CD4-positive, alpha-beta T cell treated with Interleukin-17A for 1 hour (primary cell): ENCODE measurements around the gene GJC1.

ENCODE experiments used
- DNase-seq: peaks from one replicate; pipeline ENCODE4 v3.0.0-alpha.2; 2020

Gene GJC1

DNA sequence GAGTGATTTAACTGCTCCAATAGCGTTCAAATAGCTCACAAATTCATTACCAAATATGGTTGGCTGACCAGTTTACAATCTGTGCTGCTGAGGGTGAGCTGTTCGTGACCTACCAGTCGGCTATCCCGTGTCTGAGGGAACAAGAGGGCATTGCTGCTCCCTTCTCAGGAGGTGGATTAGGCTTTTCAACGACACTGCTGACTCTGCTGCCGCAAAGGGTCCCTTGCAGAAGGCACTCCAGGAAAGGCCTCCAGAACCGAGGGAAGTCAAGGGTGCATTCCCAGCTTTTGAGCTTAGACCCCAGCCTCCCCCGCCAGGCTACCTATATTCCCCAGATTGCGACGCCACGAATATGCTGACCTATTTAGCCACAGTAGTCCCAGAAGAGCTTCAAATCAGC lies 32.3 kb downstream of the GJC1 start:
- DNase-seq: no peak

DNA sequence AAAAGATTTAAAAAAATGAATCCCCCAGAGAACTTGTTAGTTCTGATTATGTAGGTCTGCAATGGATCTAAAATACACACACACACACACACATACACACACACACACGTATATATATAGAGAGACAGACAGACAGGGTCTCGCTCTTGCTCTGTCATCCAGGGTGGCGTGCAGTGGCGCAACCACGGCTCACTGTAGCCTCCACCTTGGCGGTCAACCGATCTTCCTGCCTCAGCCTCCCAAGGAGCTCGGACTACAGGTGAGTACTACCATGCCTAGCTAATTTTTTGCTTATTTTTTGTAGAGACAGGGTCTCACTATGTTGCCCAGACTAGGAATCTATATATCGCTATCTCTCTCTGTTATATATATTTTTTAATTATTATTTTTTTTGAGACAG lies 33.4 kb downstream of the GJC1 start:
- DNase-seq: no peak

- DNase-seq: no peak
Observed at GRCh38 chr17:44795928-44796327, 34.2 kb downstream of the GJC1 start.

GRCh38 chr17:44795421-44795820 lies 34.7 kb downstream of the GJC1 start:
- DNase-seq: no peak

GRCh38 chr17:44794851-44795413 lies 35.2 kb downstream of the GJC1 start:
- no peak for DNase-seq

- DNase-seq: no peak
Observed at GRCh38 chr17:44793885-44794842, 35.9 kb downstream of the GJC1 start.

DNA sequence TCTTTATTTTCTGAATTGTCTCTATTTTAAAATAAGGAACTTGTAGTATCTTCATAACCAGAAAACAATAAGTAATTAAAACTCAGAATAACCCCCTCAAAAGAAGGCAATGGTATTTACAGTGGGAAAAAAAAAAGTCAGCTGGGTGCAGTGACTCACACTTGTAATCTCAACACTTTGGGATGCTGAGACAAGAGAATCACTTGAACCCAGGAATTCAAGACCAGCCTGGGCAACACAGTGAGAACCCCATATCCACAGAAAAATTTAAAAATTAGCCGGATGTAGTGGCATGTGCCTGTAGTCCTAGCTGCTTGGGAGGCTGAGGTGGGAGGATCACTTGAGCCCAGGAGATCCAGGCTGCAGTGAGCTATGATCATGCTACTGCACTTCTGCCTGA lies 37.8 kb downstream of the GJC1 start:
- DNase-seq: no peak

- no peak for DNase-seq
Observed at GRCh38 chr17:44788139-44788538, 41.9 kb downstream of the GJC1 start.

DNA sequence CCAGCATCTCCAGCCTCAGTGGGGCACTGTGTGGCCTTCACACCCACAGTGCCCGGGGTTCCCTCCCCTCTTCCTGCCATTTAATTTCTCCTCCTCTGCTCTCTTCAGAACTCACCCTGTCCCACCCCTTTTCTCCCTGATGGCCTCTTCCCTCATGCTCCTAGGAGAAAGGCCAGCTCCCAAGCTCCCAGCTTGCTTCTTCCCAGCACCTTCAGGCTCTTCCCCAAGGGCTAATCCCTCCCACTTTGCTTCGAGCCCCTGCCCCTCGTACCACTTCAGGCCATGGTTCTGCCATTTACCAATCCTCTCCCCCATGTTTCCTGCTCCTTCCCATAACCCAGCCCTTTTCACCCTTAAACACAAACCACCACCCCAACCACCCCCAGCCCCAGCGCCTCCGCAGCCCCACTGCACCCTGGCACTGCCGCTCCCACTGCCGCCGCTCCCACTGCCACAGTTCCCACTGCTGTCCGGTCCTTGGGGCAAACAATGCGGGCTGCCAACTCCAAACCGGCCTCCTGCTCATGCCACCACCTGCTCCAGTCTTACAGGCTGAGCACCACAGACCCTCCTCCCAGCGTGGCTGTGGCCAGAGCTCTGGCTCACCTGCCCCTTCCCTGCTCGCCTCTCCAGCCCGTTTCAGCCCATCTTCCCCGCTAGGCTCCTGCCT lies 42.7 kb downstream of the GJC1 start:
- DNase-seq: no peak

DNA sequence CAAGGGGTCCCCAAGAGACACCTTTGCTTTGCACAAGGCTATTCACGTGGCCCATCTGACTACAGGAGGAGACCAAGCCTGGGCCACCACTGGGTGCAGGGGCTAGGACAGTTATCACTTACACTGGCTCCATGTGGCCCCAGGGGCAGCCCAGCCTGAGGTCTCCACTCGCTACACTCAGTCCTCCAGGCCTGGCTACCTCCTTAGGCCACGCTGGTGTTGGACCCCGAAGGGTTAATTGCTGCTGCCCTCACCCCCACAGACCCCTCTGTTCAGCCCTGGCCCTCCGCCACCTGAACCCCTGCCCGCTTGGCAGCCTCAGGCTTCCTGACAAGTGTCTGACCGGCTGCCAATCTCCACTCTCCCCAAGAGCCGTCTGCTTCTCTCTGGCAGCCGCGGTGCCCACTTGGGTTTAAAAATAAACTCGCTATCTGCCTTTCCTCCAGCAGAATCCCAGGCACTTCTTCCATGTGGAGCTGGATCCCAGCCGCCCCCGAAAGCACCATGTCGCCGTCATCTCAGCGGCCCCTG lies 43.5 kb downstream of the GJC1 start:
- DNase-seq: no peak

GRCh38 chr17:44785921-44786320 lies 44.2 kb downstream of the GJC1 start:
- no peak for DNase-seq

DNA sequence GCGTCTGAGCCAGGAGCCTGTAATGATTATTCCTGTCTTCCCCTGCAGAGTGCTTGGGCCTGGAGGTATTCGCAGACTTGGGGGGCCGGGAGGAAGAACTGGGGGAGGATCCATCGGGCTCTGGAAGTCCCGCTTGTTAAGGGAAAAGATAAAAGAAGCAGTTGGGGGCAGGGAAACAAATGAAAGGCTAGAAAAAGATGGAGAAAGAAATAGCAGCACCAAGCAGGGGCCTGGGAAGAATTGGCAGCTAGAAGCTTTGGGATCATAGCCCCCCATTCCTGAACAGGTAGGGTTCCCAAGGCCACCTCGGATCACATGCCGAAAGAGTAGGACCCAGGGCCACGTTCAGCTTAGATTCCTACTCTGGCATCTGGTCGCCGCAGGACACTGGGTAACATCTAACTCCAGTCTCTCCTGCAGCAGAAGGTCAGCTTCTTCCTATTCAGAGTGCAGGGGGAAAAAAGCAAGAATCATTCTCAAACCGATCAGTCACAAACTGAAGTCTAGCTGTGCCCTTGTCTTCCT lies 47.7 kb downstream of the GJC1 start:
- DNase-seq: no peak

- no peak for DNase-seq
Observed at GRCh38 chr17:44781551-44782325, 48.3 kb downstream of the GJC1 start.

DNA sequence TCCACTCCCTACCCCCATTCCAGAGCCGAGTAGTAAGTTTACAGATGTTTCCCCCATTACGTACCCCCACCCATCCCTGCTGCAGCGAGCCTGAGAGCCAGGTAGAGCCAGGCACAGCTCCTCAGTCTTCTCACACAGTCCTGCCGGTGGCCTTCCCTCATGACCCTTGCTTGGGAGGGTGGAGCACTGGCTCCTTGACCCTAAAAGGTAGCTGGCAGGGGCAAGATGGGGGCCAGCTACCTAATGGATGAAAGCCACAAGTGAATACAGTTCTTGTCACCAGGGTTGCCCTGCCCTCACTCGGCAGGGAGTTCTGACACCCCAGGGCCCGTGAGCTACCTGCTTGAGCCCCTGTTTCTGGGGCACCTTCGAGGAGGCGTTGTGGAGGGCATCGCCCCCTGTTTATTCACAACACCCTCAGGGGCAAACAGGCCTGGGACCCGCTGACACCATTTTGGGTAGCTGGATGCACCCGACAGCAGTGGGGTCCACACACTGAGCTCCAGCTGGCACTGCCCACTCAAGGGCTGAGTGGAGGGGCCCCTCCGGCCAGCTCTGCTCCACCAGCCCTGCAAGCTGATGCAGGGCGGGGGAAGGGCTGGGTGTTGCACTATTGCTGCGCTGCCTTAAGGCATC lies 49.1 kb downstream of the GJC1 start:
- DNase-seq: no peak

GRCh38 chr17:44780161-44780560 lies 49.9 kb downstream of the GJC1 start:
- no peak for DNase-seq

DNA sequence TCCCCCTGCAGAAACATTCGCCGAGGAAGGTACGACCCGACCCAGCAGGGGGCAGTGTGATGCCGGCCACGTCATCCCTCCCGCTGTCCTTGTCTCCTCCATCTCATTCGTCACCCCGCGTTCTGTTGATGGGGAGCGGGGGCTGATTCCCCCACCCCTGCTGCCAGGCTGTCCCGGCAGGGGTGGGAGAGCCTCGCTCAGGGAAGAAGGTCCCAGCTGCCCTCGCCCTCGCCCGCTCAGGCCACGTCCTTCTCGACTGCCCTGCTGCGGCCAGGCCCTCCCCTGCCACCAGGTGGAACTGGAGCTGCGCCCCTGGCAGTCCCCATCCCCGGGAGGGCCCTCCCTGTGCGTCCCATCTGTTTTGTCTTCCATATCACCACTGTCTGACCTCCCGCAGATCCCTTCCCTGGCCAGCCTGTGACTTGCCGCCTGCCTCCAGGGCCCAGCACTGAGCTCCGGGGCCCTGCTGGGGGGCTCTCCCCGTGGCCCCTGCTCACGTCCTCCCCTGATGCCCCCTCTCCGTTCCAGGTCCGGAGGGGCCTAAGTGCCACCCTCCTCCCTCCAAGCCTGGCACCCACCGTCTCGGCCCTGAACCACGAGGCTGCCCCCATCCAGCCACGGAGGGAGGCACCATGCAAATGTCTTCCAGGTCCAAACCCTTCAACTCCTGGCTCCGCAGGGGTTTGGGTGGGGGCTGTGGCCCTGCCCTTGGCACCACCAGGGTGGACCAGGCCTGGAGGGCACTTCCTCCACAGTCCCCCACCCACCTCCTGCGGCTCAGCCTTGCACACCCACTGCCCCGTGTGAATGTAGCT lies 50.7 kb downstream of the GJC1 start:
- peak; percentile 84 for DNase-seq

- DNase-seq: no peak
Observed at GRCh38 chr17:44778656-44779210, 51.4 kb downstream of the GJC1 start.

GRCh38 chr17:44777394-44778348 lies 52.4 kb downstream of the GJC1 start:
- DNase-seq: no peak

- no peak for DNase-seq
Observed at GRCh38 chr17:44776628-44777393, 53.3 kb downstream of the GJC1 start.
